Activated CD8-positive, alpha-beta memory T cell treated with anti-CD3 and anti-CD28 coated beads, Interleukin-2, amount 50 U/mL, for 24 hours (primary cell): Measurements from ENCODE around the gene ADH7.
"Not testable (repeated sequence)": the region's sequence is repeated elsewhere in the genome, so short reads cannot be mapped to it uniquely, and the experiment has no call there.

Source experiments
- DNase-seq: peaks from one replicate; pipeline ENCODE4 v3.0.0-alpha.2; 2020; ENCODE audit errors: extremely low read depth

Gene ADH7

DNA sequence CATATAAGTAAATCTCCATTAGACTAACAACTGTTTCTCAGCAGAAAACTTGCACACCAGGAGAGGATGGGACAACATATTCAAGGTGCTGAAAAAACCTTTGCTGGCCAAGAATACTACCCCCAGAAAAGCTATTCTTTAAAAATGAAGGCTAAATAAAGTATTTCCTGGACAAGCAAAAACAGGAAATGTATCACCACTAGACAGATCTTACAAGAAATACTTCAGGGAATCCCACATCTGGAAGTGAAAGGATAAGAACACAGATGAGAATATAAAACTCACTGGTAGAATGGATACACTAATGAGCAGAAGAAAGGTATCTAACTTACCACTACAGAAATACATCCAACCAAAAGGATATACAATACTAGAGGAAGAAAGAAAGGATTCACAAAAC is 55.6 kb downstream of the ADH7 start:
- no peak for DNase-seq

- DNase-seq: no peak
Observed at GRCh38 chr4:99378876-99379275, 56.3 kb downstream of the ADH7 start.

GRCh38 chr4:99377341-99377740 is 57.8 kb downstream of the ADH7 start:
- DNase-seq: not testable (repeated sequence)

GRCh38 chr4:99372464-99372863 is 62.7 kb downstream of the ADH7 start:
- not testable (repeated sequence) for DNase-seq

DNA sequence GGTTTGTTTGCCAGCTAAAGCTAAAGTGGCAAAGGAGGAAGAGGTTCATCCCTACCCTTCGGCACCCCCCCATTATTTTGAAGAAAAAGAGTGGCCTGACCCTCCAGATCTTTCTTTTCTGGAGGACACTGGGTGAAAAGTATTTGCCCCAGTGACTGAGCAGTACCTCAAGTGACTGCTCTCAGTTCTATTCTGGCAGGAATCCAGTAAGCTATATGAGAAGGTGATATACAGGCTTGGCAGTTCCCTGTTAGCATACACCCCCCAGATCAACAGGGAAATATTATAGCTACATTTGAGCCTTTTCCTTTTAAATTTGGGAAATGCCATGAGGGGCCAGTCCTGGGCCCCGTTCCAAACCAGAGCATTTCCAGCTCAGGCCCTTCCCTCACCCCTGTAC is 67.3 kb downstream of the ADH7 start:
- DNase-seq: not testable (repeated sequence)

GRCh38 chr4:99366491-99366890 is 68.7 kb downstream of the ADH7 start:
- DNase-seq: no peak

DNA sequence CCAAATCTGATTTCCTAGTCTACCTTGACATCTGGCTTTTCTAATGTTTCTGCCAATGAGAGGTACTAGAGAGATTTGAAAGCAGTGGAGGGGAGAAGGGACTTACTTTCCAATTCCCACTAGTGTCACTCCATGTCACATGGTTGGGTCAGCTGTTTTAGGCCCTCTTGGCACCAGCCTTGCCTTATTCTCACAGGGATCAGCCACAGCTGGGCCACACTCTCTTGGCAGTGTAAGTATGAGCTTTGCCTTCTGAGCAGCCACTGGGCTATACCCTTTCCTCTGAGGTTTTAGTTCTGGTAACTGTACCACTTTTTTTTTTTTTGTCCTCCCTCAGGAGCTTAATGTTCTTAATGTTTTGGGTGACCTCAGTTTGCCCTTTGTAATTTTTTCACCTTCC is 72.4 kb downstream of the ADH7 start:
- no peak for DNase-seq
